Caki2 (cell line): ENCODE results near the gene NUDT3. TPM values are rescaled to one million over a fixed set of nuclear protein-coding genes. Genes with fewer than 3 reads are reported as not detected.

Experiments used
- DNase-seq: peaks from one replicate; pipeline ENCODE4 v3.0.0-alpha.2; 2015; ENCODE audit warnings: low read depth
- in situ Hi-C: cut with HindIII; loops from 2 replicates; pipeline ENCODE4 v1.10.0; 2016; ENCODE audit warnings: low sequenced_read_pairs, low pct_unique_long_range_greater_than_20kb, mixed read lengths
- total RNA-seq: library from RNA; depleted of rRNA; stranded (reverse); fragments of >200 nt; shearing (Covaris generic); gene quantifications from 2 replicates; pipeline ENCODE4 v1.2.3, GENCODE V29; 2014; ENCODE audit warnings: low replicate concordance

The NUDT3 gene
- total RNA-seq, 1 experiment from 2014 or later: 7.2 TPM

DNA sequence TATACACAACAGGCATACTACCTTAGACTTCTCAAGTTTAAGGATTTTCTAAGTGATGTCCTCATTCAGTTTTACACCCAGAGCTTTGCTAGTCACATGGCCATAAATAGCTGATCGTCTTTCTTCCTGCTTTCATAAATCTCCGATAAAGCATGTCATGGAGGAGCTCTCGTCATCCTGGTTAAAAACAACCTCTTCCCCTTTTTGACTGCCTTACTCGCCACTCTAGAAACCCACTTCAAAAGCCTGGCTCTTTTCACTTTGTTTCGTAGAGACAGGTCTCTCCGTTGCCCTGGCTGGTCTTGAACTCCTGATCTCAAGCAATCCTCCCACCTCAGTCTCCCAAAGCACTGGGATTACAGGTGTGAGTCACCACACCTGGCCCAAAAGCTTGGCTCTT is 76.7 kb downstream of the NUDT3 start:
- in situ Hi-C loops: no loop called here
- no peak for DNase-seq

DNA sequence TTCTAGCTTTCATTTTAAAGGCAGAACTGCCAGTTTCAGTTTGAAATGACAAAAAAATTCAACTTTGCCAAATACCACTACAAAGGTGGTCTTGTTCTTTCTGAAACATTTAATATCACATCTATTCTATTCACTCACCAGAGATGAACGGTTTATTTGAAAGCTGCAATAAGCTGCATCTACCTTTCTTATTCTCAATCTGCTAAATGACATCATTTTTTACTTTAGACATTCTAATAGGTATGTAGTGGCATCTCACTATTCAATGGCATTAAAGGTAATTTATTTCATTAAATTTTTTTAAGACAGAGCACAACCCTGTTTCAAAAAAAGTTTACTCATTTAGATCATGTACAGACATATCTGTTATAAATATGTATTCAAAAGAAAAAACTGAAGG is 77.2 kb downstream of the NUDT3 start:
- in situ Hi-C loops: no loop called here
- DNase-seq: no peak

DNA sequence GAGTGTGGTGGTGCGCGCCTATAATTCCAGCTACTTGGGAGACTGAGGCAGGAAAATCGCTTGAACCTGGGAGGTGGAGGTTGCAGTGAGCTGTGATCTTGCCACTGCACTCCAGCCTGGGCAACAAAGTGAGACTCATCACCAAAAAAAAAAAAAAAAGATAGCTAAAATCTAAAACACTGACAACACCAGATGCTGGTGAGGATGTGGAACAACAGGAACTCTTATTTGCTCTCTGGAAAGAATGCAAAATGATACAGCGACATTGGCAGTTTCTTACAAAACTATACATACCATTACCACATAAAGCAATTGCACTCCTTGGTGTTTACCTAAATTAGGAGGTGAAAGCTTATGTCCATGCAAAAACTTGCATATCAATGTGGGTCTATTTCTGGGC is 80.2 kb downstream of the NUDT3 start:
- in situ Hi-C loops: no loop called here
- DNase-seq: no peak

- no peak for DNase-seq
- in situ Hi-C loops: no loop called here
These were observed 81.7 kb downstream of the NUDT3 start for GRCh38 chr6:34310817-34311216.

GRCh38 chr6:34308483-34308882 is 84.0 kb downstream of the NUDT3 start:
- DNase-seq: no peak
- in situ Hi-C loops: no loop called here

DNA sequence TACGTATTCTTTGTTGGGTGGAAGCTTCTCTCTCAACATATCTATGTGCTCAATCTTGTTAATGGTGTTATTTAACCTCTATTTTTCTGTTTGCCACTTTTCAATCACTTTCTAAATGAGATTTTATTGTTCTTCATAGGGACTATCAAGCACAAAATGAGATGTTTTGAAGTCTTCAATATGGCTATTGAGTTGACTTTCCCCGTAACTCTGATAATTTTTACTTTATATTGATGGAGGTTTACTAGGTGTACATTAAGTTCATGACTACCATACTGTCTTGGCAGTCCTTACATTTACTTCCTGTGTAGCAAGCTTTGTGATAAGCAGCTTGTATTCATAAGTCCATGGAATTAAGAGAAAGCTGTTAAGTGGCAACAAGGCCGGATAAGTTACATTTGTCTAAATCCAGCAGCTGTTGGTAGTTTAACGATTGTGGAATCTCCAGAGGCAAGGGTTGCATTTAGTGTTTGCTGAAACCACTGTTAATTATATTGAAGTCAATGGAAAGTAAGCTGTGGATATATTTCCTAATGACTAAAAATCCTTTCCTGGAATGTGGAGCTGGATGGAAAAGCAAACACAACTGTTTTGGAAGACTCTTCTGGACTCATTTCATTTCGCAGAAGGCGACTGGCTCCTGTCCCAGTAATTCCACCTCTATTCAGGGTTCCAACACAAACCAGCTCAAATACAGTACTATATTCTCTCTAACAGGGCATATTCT is 86.3 kb downstream of the NUDT3 start:
- no peak for DNase-seq
- in situ Hi-C loops: no loop called here

DNA sequence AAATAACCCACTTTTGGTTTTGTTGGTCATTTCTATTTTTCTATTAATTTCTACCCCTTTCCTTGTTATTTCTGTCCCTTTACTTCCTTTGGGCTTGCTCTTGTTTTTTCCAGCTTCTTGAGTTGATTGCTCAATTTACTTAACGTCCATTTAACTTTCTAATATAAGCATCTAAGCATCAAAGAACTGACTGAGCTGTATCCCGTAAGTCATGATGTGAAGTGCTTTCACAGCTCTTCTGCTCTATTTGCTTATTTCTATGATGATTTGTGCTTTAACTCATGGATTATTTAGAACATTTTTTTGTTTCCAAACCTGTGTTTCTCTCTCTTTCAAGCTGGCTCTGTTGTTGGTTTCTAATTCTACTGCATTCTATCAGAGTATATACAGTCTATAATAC is 87.0 kb downstream of the NUDT3 start:
- no peak for DNase-seq
- in situ Hi-C loops: no loop called here

GRCh38 chr6:34304164-34304563 is 88.3 kb downstream of the NUDT3 start:
- in situ Hi-C loops: no loop called here
- DNase-seq: no peak

- in situ Hi-C loops: no loop called here
- no peak for DNase-seq
These were observed 89.5 kb downstream of the NUDT3 start for GRCh38 chr6:34302929-34303328.

DNA sequence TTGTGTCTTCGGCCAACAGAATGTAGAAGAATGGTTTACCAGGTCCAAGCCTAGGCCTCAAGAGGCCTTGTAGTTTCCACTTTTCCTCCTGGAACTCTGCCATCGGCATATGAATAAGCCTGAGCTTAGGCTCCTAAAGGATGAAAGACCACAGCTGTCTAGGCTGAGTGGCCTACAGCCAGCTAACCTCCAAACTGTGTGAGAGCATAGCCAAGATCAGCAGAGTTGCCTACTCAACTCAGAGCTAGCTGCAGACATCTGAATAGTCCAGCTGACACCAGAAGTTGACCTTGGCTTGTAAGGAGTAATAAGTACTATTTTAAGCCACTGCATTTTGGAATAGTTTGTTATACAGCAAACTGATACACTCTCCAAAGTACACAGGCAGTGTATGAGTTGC is 91.1 kb downstream of the NUDT3 start:
- DNase-seq: no peak
- in situ Hi-C loops: no loop called here

GRCh38 chr6:34300332-34300751 is 92.1 kb downstream of the NUDT3 start:
- no peak for DNase-seq
- in situ Hi-C loops: no loop called here

DNA sequence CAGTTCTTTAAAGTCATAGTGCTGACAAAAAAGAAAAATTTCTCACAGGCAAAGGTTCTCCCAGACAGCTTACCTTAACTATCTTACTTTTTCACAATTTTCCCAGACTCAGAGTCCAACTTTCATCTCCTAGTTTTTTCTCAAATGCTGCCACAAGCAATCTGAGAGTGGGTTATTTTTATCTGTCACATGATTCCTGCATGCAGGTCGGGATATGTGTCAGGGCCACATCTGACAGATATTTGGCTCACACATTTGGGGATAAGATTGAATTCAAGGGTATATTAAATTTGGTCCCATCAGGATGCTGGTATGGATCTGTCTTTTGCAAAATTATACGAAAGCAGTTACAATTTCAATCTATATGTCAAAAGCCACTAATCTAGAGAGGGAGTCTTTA is 93.5 kb downstream of the NUDT3 start:
- in situ Hi-C loops: no loop called here
- DNase-seq: no peak

- in situ Hi-C loops: no loop called here
- peak; percentile 69 for DNase-seq
These were observed 96.7 kb downstream of the NUDT3 start for GRCh38 chr6:34295721-34296120.

DNA sequence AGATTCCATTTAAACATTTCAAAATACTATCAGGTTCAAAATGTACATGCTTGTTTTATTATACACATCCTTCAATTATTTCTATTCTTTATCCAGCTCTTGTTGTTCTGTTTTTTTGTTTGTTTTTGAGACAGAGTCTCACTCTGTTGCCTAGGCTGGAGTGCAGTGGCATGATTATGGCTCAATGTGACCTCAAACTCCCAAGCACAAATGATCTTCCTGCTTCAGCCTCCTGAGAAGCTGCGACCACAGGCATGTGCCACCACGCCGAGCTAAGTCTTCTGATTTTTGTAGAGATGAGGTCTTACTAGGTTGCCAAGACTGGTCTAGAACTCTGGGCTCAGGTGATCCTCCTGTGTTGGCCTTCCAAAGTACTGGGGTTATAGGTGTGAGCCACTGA is 99.5 kb downstream of the NUDT3 start:
- no peak for DNase-seq
- in situ Hi-C loops: no loop called here

GRCh38 chr6:34289137-34289536 is 103.3 kb downstream of the NUDT3 start:
- in situ Hi-C loops: no loop called here
- DNase-seq: no peak

GRCh38 chr6:34288581-34288980 is 103.9 kb downstream of the NUDT3 start:
- no peak for DNase-seq
- in situ Hi-C loops: no loop called here

- in situ Hi-C loops: no loop called here
- DNase-seq: no peak
These were observed 106.9 kb downstream of the NUDT3 start for GRCh38 chr6:34285448-34286164.

DNA sequence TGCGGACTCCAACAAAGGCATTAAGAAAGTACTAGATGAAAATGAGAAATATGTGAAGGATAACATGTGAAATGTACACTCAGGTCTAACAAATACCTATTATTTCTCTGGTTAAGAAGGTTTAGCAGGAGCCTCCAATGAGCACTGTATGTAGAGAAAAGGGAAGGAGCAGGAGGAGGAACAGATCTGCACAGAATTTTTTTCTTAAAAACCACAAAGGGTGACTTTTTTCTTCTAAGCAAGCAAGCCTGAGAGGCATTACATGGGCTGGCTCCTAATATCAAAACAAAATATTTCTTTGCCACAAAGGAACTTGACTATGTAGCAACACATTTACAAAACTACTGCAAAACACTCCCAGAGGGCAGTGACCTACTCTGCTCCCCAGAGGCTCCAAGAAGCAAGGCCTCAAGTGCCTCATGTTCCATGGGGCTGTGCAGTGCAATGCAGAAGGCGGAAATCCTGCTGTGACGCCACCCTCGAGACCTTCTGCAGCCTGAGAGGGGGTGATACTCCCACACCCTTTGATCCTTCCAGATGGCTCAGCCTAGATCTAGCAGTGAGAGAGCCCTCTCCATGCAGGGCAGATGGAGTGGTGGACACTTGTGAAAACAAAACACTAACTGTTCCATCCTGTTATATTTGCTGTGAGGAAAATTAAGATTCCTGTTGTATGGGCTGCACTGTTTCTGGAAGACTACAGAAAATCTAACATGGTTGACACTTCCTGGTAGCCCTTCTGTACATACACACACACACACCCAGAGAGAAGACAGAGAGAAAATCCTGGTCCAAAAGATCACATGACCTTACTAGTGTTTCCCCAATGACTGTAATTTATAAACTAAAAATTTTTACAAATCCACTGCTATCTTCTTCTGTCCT is 107.7 kb downstream of the NUDT3 start:
- in situ Hi-C loops: no loop called here
- no peak for DNase-seq

- in situ Hi-C loops: no loop called here
These were observed 110.7 kb downstream of the NUDT3 start for GRCh38 chr6:34281702-34282334.

More at GRCh38 chr6:34281702-34282334, 110.7 kb downstream of the NUDT3 start:
- DNase-seq: no peak
